GM21447 (cell line): Measurements from ENCODE around the gene PLEKHA7.
A peak's percentile ranks its signal among the peaks of the same experiment; 100 is the strongest.

Experiments used
- ATAC-seq: cut with Tn5 transposase; IDR thresholded peaks from one replicate; pipeline ENCODE4 v1.9.1; 2021; ENCODE audit not compliant: unreplicated experiment

The PLEKHA7 gene

DNA sequence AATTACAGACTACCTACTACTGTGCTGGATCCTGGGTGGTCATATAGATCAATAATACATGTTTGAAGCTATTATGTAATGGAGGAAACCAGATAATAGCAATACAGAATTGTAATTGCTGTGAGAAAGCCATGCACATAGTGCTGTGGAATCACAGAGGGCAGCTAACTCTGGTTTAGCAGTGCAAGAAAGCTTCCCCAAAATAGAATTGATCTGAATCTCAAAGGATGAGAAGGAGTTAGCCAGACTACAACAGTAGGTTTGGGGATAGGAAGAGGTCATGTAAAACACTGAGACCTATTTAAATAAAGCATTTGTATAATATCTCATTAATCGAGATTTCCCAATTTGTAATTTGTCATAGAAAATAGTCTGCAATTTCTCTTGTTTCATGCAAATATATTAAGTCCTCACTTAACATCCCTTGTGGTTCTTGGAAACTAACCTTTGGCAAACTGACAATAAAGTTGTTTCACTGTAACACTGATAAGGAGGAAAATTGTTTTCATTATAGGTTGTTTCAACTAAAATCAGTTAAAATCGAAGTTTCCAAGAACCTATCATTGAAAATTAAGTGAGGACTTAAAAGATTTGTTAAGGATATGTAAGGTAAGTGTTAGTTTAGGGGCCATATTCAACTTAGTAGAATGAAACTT is 268.1 kb downstream of the PLEKHA7 start:
- no peak for ATAC-seq

DNA sequence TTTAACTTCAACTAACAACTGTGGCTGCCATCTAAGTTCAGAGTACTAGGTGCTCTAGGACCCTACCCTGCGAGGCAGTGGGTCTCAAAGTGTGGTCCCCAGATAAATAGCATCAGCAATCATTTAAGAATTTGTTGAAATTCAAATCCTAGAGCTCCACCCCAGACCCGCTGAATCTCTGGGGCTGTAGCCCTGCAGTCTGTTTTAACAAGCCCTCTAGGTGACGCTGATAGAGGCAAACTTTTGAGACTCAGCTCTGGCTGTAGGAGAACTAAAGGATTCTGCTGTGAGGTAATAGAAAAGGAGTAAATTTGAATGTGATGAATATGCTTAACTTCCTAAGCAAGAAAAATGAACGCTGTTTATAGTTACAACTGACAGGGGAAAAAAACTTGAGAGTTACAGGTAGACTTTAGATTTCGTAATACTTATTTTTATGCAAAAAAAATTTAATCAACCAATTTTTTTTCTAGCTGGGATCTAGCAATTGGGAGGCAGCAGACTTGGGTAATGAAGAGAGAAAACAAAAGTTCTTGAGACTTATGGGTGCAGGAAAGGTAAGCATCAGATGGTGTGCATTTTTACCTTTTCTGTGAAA is 270.0 kb downstream of the PLEKHA7 start:
- ATAC-seq, result no peak

DNA sequence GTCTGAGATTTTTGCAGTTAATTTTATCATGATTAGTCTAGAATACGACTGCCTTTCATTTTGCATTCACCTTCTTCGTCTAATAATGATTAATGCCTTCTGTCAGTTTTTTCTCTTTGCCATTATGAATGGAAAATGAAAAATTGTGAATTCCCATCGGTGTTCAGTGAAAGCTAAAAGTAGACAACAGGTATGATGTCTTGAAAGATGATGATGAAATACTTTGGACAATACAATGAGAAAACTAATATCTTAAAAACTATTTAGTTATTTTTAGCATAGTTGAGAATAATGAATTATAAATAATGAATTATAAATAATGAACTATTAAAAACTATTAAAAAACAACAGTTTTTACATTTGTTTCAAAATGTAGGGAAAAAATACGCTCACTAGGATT is 270.7 kb downstream of the PLEKHA7 start:
- no peak for ATAC-seq

DNA sequence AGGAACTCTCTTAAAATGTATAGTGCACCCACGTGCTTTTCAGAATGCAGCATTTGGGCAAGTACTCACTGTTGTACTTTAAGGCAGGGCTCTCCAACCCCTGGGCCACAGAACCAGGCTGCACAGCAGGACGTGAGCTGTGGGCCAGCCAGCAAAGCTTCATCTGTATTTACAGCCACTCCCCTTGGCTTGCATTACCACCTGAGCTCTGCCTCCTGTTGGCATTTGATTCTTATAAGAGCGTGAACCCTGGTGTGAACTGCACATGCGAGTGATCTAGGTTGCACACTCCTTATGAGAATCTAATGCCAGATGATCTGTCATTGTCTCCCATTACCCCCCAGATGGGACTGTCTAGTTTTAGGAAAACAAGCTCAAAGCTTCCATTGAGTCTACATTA is 272.7 kb downstream of the PLEKHA7 start:
- no peak for ATAC-seq

DNA sequence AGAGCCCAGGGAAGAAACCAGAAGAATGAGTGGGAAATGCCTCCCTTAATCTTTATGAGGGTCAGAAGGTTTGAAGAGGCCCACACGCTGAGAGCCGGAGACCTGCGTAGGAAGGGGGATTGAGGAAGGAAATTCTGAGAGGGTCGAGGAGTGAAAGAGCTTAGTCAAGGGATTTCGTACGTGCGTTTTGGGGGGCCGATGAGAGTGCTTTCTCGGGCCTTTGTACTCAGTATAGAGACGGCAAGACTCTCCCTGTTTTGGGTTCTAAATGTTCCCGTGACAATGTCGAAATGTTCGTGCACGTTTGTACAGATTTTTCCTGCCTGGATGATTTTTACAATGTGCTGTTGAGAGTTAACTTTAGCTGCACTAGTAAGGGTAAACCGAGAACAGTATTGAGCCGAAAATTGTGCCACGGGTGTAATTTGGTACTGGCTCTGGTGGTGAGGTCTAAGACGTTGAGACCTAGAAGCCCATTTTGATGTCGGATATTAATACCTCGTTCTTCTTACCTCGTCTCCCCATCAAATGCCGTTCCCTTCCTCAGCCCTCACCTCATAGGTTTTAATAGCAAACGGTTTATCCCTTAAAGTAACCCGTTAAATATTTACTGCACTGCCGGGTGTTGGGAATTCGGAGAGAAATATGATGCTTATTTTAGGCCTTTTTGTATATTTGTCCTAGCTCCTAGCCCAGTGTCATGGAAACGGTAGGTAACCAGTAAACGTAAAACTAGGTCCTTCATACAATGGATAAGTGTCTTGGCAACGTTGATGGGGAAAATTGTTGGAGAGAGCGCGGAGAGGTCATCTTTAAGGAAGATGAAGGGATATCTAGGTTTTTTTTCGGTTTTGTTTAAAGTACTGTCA is 275.0 kb downstream of the PLEKHA7 start:
- no peak for ATAC-seq

DNA sequence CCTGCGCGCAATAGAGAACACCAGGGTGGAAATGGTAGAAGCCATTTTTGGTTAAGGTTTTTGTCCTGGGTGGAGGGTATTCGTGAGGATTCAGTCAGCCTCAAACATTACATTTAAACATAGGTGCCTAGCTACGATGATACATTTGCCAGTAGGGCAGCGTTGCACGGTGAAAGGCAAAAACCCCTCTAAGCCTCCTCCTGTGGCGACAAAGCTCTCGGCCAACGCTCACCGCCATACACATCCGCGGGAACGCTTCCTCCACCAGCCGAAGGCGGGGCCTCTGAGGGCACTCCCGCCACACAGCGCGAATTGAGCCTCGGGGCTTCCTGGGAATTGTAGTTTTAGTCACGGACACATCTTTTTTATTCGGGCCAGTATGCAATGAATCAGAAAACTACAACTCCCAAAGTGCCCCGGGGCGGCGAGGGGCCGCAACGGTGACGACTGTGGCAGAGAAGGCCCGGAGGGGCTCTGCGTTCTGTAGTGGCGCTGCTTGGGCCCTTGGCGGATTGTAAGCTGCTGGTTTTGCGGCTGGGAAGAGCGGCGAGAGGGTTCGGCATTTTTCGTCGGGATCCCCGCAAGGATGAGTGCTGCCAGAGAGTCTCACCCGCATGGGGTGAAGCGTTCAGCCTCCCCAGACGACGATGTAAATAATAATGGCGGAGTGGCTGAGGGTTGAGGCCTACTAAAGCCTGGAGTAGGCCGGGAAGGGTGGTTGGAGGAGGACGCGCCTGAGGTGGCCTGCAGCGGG is 275.8 kb downstream of the PLEKHA7 start, which contains the start of gene C11orf58:
TSS of gene C11orf58 (plus strand) at position 455 of the 754 bp plus-strand sequence. CDS start at position 587, 132 bp downstream.
- ATAC-seq, result peak; percentile 97

DNA sequence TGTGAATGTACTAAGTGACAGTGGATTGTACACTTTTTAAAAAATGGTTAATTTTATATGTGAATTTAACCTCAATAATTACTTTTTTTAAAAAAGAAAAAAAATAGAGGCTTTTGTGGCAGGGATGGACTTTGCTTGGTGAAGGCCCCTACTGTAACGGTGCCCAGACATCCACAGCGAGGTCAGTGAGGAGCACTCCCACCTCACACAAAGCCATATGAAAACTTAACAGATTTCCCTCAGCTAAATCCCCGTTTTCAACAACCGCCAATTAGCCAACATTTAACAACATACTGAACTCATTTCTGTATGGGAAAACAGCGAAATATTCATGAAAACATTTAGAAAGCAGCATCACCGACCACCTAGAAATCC is 276.4 kb downstream of the PLEKHA7 start:
- peak; percentile 11 for ATAC-seq
